Measurements from ENCODE around the gene PLXNA4.

GRCh38 chr7:132213583-132213982 lies 362.7 kb downstream of the PLXNA4 start:
- TF ChIP-seq EZH2phosphoT487 (IDR thresholded peaks at IDR 0.05; ENCODE audit: insufficient read depth, low read depth): no peak
- no peak for TF ChIP-seq EZH2 (IDR thresholded peaks at IDR 0.05; ENCODE audit: insufficient read depth, poor library complexity, severe bottlenecking)

Measured in GM23248 (cell line).